ENCODE measurements around the gene CDH22.

The CDH22 gene

DNA sequence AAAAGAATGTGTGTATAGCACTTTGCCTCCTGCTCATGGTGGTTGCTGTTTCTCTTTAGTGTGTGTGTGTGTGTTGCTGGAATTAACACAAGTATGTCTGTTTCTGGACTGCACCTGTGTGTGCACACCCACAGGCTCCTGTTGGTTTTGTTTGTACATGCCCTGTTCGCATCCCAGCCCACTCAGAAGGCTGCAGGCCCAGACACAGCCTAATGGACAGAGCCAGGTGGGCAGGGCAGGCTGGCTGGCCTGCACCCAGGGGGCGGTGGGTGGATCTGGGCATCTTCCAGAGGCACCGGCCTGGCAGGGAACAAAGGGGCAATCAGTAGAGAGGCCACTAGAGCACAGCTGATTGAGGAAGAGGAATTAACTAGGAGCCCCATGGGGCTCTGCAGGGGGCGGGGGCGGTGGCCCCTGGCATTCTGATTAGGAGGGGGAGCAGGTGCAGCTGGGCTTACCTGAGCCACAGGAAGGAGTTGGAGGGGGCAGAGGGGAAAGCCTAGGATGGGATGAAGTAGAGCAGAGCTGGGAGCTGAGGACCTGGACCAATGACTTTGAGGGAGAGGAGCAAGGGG lies 168.3 kb downstream of the CDH22 start:
- DNase-seq (ENCODE audit: low spot score), result no peak

DNA sequence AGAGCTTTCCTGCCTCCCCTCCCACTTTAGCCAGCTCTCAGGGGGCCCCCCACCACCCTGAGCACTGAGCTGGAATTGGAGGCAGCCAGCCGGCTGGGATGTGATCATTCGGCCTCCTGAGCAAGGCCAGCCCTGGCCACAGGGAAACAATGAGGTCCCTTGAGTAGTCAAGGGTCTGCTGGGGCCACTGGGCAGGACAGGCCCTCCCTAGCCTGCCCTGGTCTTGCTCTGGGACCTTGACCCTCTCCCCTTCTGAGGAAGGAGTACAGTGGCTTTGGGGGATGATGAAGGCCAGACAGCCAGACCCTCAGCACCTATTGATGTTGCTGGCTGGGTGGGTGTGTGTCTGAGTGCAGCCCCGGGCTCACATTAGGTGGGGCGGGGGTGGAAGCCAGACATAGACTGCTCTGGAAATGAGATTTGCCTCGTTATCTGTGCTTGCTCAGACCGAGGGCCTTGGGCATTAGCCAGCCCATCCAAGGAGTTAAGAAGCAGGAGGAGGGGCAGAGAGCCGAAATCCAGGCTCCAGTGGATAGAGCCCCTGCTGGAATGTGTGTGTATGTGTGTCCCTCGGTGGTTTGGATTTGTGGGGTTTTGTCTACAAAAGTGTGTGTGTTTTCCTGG lies 168.9 kb downstream of the CDH22 start:
- no peak for DNase-seq (ENCODE audit: low spot score)

DNA sequence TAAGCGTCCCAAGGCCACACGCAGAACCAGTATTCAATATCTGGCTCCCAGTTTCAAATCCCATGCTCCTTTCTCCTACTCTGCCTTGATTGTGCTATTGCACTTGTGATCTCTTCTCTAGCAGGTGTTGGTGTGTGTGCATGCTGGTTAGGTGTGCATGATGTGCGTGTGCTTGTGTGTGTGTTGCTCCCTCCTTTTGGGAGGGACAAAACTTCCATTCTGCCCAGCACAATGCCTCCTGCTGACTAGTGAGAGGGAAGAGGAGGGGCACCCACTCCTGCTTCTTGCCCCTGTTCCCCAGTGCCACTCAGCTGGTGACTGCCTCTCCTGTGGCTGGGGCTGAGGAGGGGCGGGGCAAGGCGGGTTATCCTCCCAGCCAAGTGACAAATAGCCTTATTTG lies 170.5 kb downstream of the CDH22 start:
- DNase-seq (ENCODE audit: low spot score), result no peak

DNA sequence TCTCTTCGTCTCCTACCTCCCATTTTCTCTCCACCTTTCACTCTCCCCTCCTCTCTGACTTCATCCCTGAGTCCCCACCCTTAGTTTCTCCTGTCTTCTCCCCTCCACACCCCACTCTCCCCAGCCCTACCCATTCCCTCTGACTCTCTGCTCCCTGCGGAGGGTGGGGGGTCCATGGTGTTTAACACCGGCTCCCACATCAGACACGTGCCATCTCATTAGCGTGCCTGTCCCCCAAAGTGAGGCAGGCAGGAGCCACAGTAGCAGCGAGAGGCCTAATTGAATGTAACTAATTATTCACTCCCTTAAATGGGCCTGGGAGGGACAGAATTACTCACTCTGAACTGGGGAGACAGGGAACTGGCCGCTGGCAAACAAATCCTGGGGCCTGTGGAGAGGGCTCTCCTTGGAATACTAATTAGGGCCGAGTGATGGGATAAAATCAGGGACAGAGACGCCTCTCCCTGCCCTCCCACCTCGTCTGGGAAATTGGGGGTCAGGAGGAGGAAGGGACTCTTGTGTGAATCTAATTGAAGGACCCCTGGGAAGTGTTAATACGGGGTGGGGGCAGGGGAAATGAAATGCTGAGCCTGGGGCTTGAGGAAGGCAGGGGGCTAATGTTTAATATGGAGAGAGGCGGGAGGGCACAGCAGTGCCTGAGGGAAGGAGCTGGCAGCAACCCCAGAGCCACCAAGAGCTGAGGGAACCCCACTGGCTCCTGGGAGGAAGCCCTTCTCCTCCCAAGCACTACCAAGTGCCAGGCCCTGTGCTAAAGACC lies 172.3 kb downstream of the CDH22 start:
- DNase-seq (ENCODE audit: low spot score), result no peak

DNA sequence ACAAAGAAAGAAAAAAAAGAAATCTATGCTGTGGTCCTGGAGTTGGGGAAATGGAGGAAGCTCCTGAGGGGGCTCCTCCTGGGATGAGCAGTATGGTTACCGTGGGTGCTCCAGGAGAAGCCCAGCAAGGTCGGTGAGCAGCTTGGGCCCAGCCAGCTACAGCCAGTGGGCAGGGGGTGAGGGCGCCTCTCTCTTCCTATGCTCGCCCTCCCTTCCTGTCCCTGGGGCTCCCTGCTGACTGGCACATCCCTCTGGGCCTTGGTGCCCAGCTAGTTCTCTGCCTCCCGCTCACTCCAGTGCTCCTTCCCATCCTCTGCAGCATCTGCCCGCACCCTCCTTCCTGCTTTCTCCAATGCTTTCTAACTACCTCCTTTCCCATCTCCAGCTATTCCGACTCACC lies 173.6 kb downstream of the CDH22 start:
- DNase-seq (ENCODE audit: low spot score), result no peak

DNA sequence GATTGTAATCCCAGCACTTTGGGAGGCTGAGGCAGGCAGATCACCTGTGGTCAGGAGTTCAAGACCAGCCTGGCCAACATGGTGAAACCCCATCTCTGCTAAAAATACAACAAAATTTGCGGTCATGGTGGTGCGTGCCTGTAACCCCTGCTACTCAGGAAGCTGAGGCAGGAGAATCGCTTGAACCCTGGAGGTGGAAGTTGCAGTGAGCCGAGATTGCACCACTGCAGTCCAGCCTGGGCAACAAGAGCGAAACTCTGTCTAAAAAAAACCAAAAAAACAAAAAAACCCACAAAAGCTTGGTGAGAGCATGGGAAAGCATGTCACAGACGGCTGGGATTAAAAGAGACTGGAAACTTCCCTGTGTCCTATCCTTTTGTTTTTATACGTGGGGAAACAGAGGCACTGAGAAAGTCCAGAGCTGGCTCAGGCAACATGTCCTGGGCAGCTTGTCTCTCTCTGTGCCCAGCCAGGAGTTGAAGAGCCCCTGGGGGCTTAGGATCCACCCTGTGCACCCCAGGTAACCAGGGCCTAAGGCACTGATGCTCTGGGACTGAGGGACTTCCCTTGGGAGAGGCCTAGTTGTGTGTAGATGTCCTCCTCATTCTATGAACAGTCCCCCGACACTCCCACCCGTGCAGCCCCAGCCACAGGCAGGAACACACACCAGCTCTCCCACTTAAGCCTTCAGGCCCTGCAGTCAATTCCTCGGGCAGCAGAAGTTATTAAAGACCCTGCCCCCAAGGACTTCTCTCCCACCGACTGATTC lies 174.2 kb downstream of the CDH22 start:
- no peak for DNase-seq (ENCODE audit: low spot score)

DNA sequence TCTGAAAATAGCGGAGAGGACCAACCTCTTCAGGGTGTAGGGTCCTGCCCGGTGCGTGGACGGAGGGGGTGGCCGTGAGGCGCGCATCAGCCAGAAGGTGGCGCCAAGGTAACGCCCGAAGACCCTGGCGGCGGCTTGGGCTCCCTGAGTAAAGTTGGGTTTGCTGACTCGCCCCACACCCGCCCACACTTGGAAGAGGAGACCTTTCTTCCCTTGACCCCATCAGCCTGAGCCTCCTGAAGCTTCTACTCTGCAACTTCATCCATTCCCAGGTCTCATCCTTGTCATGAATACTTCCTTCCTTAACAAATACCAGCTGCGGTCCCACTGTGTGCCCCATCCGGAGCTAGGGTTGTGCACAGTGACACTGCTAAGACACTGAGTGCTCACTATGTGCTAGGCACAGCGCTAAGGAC lies 175.6 kb downstream of the CDH22 start:
- DNase-seq (ENCODE audit: low spot score), result peak; percentile 65

DNA sequence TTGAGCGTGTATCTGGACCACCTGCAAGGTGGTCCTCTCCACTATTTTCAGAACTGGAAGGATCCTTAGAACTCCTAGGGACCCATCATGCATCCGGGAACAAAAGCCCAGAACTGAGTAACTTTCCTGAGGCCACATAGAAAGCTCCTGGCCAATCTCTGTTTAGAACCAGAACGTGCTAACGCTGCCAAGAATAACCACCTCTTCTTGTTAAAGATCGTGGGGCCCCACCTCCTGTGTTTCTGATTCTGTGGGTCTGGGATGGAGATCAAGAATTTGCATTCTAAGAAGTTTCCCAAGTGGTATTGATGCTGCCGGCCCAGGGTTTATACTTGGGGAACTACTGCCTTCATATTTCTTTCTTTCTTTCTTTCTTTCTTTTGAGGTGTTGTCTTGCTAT lies 176.9 kb downstream of the CDH22 start:
- no peak for DNase-seq (ENCODE audit: low spot score)

DNA sequence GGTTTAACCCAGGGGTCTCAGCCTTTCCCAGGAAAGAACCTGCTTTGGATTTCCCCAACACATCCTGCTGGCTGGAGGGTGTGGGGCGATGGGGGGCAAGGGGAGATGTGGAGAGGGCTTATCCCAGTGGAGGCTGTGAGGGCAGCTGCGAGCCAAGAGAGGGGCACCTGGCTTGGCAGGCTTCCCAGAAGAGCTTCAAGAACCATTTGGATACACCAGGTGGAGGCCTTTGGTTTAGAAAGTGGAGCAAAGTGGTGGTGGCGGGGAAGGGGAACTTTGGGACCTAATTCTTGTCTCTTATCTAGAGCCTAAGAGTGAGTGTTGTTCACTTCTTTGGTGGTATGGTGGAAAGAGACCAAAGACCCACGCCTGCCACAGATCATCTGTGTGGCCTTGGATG lies 177.8 kb downstream of the CDH22 start:
- DNase-seq (ENCODE audit: low spot score), result no peak

DNA sequence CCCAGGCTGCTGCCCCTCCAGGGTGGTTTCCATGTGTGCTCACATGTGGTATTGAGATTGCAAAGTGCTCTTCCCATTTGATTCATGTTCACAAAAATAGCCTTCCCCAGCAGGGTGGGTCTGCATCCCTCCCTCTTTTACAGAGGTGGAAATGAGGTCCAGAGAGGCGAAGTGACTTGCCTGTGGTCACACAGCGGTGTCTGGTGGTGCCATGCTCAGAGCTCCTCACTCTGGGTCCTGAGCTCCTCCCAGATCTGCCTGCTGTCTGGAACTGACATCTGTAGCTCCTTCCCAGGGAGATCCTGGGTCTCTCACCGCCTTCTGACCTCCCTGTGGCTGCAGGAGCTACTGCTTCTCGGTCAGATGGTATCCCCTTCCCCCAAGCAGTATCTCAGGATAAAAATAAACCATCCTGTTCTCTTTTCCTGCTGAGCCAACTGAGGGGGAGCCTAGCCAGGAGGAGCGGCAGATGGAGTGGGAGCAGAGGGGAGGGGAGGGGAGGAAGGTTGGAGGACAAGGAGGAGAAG lies 178.3 kb downstream of the CDH22 start:
- DNase-seq (ENCODE audit: low spot score), result no peak

DNA sequence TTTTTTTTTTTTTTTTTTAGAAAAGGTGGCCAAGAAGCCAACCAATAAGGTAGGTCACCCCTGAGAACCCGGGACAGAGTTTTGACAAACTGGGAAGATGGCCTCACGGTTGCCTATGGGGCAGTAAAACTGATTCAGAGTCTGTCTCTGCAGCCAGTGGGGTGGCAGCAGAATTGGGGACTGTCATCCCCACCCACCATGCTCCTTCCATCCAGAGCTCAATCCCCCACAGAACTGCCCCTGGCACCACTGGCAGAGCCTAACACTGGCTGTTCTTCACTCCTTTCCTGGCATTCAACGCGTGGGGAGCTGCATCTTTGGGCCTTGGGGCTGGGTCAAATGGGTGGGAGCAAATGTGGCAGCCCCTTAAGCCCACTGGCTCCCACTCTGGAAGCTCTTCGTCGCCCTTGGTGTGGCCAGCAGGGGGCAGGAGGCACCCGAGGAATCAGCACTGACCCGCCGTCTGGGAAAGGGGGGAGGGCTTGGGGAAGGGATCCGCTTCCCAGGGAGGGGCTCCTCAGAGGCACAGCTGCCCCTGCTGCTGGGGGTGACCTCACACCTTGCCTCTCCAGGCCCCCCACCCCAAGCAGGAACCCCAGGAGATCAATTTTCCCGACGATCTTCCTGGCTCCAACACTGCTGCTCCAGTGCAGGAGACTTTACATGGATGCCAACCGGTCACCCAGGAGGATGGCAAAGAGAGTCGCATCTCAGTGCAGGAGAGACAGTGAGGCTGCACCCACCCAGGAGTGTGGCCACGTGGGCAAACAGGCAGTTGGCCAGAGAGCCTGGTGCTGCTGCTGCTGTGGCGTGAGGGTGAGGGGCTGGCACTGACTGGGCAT lies 179.8 kb downstream of the CDH22 start:
- peak; percentile 48 for DNase-seq (ENCODE audit: low spot score)

DNA sequence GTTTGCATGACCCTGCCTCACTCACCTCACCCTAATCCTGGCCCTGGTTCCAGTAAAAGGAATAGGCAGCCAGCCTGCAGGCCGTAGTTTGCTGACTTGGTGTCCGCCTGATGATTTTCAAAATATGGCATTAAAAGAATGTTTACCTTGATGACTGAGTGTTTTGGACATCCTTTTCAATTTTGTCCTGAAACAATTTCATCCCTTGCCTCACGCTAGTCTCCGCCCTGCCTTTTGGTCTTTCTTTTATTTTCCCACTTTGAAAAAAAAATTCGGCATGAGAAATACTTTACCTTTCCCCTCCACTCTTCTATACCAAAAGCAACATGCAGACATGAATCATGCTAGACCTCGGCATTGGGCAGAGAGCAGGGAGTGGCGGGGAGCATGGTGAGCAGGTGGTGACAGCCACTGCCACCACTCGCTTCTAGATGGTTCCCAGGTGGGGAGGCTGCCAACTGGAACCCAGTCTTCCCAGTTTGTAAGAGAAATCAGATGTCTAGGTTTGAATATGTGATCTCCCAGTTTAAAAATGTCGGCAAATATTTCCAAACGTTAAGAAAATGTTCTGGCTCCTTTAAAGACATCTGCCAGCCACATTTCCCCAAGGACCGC lies 180.8 kb downstream of the CDH22 start:
- DNase-seq (ENCODE audit: low spot score), result no peak

DNA sequence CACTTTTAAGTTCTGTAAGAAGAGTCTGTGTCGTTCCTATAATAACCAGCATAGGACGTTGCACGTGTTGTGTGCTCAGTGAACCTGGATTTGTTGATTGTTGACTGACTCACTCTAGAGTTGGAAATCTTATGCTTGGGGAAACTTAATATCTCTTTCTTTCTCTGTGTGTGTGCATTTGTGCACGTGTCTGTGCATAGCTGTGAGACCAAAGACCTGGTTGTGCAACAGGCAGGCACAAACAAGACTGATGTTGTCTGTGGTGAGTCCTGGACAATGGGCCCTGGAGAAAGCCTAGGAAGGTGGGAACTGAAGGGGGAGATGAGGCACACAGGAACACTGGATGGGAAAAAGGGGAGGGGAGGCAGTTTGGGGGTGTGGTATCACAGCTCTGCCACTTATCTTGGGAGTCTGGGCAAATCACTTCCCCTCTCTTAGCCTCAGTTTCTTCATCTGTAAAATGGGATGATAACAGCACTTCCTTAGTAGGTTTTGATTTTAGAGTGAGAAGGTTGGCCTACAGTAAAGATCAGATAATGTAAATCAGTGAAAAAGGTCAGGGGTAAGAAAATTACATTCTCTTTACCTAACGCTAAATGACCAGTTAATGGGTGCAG lies 181.8 kb downstream of the CDH22 start:
- DNase-seq (ENCODE audit: low spot score), result no peak

Data from COLO829 (cell line).